ENCODE measurements around the gene GOLGA2. TPM values are rescaled to one million over a fixed set of nuclear protein-coding genes. Genes with fewer than 3 reads are reported as not detected.

The GOLGA2 gene, protein sequence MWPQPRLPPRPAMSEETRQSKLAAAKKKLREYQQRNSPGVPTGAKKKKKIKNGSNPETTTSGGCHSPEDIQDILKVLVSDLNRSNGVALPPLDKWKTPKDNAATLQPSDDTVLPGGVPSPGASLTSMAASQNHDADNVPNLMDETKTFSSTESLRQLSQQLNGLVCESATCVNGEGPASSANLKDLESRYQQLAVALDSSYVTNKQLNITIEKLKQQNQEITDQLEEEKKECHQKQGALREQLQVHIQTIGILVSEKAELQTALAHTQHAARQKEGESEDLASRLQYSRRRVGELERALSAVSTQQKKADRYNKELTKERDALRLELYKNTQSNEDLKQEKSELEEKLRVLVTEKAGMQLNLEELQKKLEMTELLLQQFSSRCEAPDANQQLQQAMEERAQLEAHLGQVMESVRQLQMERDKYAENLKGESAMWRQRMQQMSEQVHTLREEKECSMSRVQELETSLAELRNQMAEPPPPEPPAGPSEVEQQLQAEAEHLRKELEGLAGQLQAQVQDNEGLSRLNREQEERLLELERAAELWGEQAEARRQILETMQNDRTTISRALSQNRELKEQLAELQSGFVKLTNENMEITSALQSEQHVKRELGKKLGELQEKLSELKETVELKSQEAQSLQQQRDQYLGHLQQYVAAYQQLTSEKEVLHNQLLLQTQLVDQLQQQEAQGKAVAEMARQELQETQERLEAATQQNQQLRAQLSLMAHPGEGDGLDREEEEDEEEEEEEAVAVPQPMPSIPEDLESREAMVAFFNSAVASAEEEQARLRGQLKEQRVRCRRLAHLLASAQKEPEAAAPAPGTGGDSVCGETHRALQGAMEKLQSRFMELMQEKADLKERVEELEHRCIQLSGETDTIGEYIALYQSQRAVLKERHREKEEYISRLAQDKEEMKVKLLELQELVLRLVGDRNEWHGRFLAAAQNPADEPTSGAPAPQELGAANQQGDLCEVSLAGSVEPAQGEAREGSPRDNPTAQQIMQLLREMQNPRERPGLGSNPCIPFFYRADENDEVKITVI
- total RNA-seq (96.0 and 118 TPM in 2 replicates), polyA plus RNA-seq (107 and 126 TPM in 2 replicates), polyA minus RNA-seq (ENCODE audit: low replicate concordance) (33.4 and 48.1 TPM in 2 replicates)
- 105 and 118 TPM in 2 replicates for polyA plus RNA-seq (2012)

DNA sequence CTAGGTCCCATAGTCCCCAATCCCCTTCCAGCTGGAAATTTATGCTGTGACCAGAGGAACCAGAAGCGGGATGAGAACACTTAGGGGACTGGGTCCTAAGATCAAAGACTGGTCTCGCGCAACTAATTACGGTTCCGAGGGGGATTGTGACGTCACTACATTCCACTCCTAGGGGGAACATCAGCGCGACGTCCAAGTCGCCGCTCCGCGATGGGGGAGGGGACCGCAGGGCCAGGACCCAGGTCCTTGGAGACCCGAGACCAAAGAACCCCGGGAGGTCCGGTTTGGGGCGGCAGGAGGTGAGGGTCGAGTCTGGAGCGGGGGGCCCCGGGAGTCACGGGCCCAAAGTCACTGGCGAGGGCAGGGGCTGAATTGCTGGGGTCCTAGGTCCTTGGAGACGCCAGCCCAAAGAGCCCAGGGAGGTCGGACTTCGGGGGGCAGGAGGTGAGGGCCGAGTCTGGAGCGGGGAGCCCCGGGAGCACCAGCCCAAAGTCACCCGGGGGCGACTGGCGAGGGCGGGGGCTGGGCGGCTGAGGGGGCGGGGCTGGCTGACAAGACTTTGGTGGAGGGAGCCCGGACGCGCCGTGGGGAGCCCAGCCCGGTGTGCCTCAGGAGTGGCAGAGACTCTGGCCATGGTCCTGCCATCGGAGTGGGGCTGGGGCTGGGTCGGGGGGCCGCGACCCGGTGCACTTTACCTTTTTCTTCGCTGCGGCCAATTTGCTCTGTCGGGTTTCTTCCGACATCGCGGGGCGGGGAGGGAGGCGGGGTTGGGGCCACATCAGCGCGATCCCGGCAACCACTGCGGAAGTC lies at the start of gene GOLGA2:
Gene GOLGA2, minus strand, starts transcription at position 810 of the 810 bp plus-strand sequence. Its CDS starts 31 bp downstream, at position 779.
- H3K4me1 ChIP-seq (ENCODE audit: control insufficient read depth, extremely low read depth, insufficient read depth, low read length) = peaks cover 4% of the 10 kb centered on the region
- peak within 1 kb of the TSS; percentile 86 to 99 (median 97) for H3K4me3 ChIP-seq (replicated peaks in 1 of 4; ENCODE audit: control extremely low read depth in 1 of 4, insufficient read depth in 1 of 4, low read depth in 3 of 4, low read length in 4 of 4)
- peak within 1 kb of the TSS; percentile 97 for H3K9ac ChIP-seq (ENCODE audit: insufficient read depth, low read length)
- peak within 1 kb of the TSS; percentile 81 for H2AFZ ChIP-seq (ENCODE audit: low read length)
- H3K36me3 ChIP-seq (ENCODE audit: control insufficient read depth, insufficient read depth, low read length) = peaks cover 15% of the 10 kb centered on the region
- no peaks in the 10 kb centered on the region for H3K9me3 ChIP-seq (ENCODE audit: control insufficient read depth, insufficient read depth, low read depth, low read length)
- no peaks in the 10 kb centered on the region for H4K20me1 ChIP-seq (ENCODE audit: control insufficient read depth, extremely low read depth, insufficient read depth, low read length)
- DNase-seq (ENCODE audit: low read depth in 2 of 2) = peak; percentile 64 to 71
- no peaks in the 10 kb centered on the region for H3K27me3 ChIP-seq (ENCODE audit: control insufficient read depth, insufficient read depth, low read length)
- peak within 1 kb of the TSS; percentile 96 for H3K27ac ChIP-seq (ENCODE audit: insufficient read depth, low read length)
- TF ChIP-seq EZH2 (IDR thresholded peaks at IDR 0.05; ENCODE audit: low read length, missing control alignments) = no peak
- TF ChIP-seq, protein P1, sequence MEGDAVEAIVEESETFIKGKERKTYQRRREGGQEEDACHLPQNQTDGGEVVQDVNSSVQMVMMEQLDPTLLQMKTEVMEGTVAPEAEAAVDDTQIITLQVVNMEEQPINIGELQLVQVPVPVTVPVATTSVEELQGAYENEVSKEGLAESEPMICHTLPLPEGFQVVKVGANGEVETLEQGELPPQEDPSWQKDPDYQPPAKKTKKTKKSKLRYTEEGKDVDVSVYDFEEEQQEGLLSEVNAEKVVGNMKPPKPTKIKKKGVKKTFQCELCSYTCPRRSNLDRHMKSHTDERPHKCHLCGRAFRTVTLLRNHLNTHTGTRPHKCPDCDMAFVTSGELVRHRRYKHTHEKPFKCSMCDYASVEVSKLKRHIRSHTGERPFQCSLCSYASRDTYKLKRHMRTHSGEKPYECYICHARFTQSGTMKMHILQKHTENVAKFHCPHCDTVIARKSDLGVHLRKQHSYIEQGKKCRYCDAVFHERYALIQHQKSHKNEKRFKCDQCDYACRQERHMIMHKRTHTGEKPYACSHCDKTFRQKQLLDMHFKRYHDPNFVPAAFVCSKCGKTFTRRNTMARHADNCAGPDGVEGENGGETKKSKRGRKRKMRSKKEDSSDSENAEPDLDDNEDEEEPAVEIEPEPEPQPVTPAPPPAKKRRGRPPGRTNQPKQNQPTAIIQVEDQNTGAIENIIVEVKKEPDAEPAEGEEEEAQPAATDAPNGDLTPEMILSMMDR (conservative IDR thresholded peaks at IDR 0.05 in 1 of 2, IDR thresholded peaks at IDR 0.05 in 1 of 2; ENCODE audit: low read depth in 1 of 2, low read length in 2 of 2) = no peak
- H3K79me2 ChIP-seq (ENCODE audit: control insufficient read depth, insufficient read depth, low read length) = peaks cover 31% of the 10 kb centered on the region
- H3K4me2 ChIP-seq (ENCODE audit: extremely low read depth, insufficient read depth, low read length) = peak within 1 kb of the TSS; percentile 97

DNA sequence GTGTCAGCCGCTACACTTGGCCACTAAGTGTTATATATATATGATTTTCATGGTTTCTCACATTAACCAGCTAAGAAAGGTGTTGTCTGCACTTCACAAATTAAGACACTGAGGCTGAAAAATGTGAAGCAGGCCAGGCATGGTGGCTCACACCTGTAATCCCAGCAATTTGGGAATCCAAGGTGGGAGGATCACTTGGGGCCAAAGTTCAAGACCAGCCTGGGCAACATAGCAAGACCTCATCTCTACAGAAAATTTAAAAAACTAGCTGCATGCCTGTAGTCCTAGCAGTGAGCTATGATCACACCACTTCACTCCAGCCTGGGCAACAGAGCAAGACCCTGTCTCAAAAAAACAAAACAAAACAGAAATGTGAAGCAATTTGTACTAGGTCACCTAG lies 48.6 kb upstream of the GOLGA2 start:
- Histone ChIP-seq H3K4me2 (ENCODE audit: extremely low read depth, insufficient read depth, low read length) (no peak overlapping the region), H3K4me1 (ENCODE audit: control insufficient read depth, extremely low read depth, insufficient read depth, low read length) (peaks cover 11% of the 10 kb centered on the region), H3K36me3 (ENCODE audit: control insufficient read depth, insufficient read depth, low read length) (peaks cover 11% of the 10 kb centered on the region), H2AFZ (ENCODE audit: low read length) (no peak overlapping the region), H4K20me1 (ENCODE audit: control insufficient read depth, extremely low read depth, insufficient read depth, low read length) (no peaks in the 10 kb centered on the region), H3K9me3 (ENCODE audit: control insufficient read depth, insufficient read depth, low read depth, low read length) (no peaks in the 10 kb centered on the region), H3K27me3 (ENCODE audit: control insufficient read depth, insufficient read depth, low read length) (no peaks in the 10 kb centered on the region), H3K79me2 (ENCODE audit: control insufficient read depth, insufficient read depth, low read length) (peaks cover 29% of the 10 kb centered on the region), H3K27ac (ENCODE audit: insufficient read depth, low read length) (no peak overlapping the region), H3K4me3 (replicated peaks in 1 of 4; ENCODE audit: control extremely low read depth in 1 of 4, insufficient read depth in 1 of 4, low read depth in 3 of 4, low read length in 4 of 4) (no peak overlapping the region), H3K9ac (ENCODE audit: insufficient read depth, low read length) (no peak overlapping the region)
- no peak for TF ChIP-seq EZH2 (IDR thresholded peaks at IDR 0.05; ENCODE audit: low read length, missing control alignments)
- TF ChIP-seq, protein P1 (conservative IDR thresholded peaks at IDR 0.05 in 1 of 2, IDR thresholded peaks at IDR 0.05 in 1 of 2; ENCODE audit: low read depth in 1 of 2, low read length in 2 of 2) = no peak
- no peak for DNase-seq (ENCODE audit: low read depth in 2 of 2)

All from fibroblast of lung (primary cell).